Measurements from ENCODE around the gene CD82. TPM values are rescaled to one million over a fixed set of nuclear protein-coding genes. Genes with fewer than 3 reads are reported as not detected.
A peak's percentile ranks its signal among the peaks of the same experiment; 100 is the strongest.
"Not testable (repeated sequence)": the region's sequence is repeated elsewhere in the genome, so short reads cannot be mapped to it uniquely, and the experiment has no call there.

The CD82 gene
- total RNA-seq, 4 donors from 2014 or later, result 77.6 to 155 (median 118) TPM

DNA sequence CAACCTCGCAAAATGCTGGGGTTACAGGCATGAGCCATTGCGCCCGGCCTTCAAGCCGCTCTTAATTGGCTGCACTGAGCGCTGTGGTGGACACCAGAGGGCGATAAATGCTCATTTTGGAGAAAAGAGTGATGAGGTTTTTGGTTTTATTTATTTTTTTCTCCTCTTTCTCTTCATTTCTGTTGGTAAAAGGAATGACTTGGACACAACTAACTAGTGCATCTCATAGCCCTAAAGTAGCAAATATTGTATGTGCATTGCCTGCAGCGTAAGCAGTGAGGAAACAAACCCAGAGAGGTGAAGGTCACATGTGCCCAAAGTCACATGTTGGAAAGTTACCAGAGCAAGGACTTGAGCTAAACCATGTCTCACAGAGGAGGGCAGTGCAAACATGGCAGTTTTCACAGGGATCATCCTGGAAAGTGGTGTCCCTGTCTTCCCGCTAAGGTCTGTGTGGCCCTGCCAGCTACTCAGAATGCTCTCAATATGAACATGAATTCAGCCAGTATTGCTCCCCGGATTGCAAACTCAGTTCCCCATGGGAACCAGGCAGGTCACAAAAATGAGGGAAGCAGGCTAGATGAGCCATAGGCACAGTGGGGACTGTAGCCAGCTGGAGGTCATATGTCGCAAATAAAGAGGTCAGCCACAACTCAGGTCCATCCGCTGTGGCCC lies 8.6 kb upstream of the CD82 start:
- H3K36me3 ChIP-seq, result no peaks in the 10 kb centered on the region
- no peaks in the 10 kb centered on the region for H3K9me3 ChIP-seq
- peaks cover 27% of the 10 kb centered on the region for H3K4me1 ChIP-seq
- TF ChIP-seq POLR2AphosphoS5 (IDR thresholded peaks at IDR 0.05), result no peak
- TF ChIP-seq POLR2A (IDR thresholded peaks at IDR 0.05), result no peak
- TF ChIP-seq EP300 (IDR thresholded peaks at IDR 0.05), result no peak
- TF ChIP-seq, protein P1, sequence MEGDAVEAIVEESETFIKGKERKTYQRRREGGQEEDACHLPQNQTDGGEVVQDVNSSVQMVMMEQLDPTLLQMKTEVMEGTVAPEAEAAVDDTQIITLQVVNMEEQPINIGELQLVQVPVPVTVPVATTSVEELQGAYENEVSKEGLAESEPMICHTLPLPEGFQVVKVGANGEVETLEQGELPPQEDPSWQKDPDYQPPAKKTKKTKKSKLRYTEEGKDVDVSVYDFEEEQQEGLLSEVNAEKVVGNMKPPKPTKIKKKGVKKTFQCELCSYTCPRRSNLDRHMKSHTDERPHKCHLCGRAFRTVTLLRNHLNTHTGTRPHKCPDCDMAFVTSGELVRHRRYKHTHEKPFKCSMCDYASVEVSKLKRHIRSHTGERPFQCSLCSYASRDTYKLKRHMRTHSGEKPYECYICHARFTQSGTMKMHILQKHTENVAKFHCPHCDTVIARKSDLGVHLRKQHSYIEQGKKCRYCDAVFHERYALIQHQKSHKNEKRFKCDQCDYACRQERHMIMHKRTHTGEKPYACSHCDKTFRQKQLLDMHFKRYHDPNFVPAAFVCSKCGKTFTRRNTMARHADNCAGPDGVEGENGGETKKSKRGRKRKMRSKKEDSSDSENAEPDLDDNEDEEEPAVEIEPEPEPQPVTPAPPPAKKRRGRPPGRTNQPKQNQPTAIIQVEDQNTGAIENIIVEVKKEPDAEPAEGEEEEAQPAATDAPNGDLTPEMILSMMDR (IDR thresholded peaks at IDR 0.05), result peak; percentile 67 to 75
- no peaks in the 10 kb centered on the region for H3K27me3 ChIP-seq
- WGBS, result 27% methylated on average over 11 of the region's 11 CpGs
- no peak for DNase-seq (ENCODE audit: low spot score in 2 of 2)
- H3K27ac ChIP-seq, result no peak overlapping the region
- H3K4me3 ChIP-seq, result no peak overlapping the region

GRCh38 chr11:44557464-44557863 lies 8.0 kb upstream of the CD82 start:
- 87% methylated on average over 5 of the region's 5 CpGs for WGBS
- H3K27ac ChIP-seq, result no peak overlapping the region

GRCh38 chr11:44559207-44559939 lies 6.1 kb upstream of the CD82 start:
- Histone ChIP-seq H3K27me3 (no peaks in the 10 kb centered on the region), H3K4me1 (peaks cover 51% of the 10 kb centered on the region), H3K9me3 (no peaks in the 10 kb centered on the region), H3K4me3 (no peak overlapping the region), H3K36me3 (no peaks in the 10 kb centered on the region), H3K27ac (no peak overlapping the region)
- 70% methylated on average over 9 of the region's 9 CpGs for WGBS
- TF ChIP-seq POLR2A (IDR thresholded peaks at IDR 0.05) (no peak), POLR2AphosphoS5 (IDR thresholded peaks at IDR 0.05) (no peak), EP300 (IDR thresholded peaks at IDR 0.05) (no peak)
- TF ChIP-seq, protein P1 (IDR thresholded peaks at IDR 0.05), result no peak
- DNase-seq (ENCODE audit: low spot score in 2 of 2), result no peak

More at GRCh38 chr11:44557464-44557863, 8.0 kb upstream of the CD82 start:
- no peaks in the 10 kb centered on the region for H3K9me3 ChIP-seq
- H3K27me3 ChIP-seq, result no peaks in the 10 kb centered on the region
- H3K4me1 ChIP-seq, result peaks cover 32% of the 10 kb centered on the region
- no peak for DNase-seq (ENCODE audit: low spot score in 2 of 2)
- H3K36me3 ChIP-seq, result no peaks in the 10 kb centered on the region
- H3K4me3 ChIP-seq, result no peak overlapping the region
- no peak for TF ChIP-seq POLR2A (IDR thresholded peaks at IDR 0.05)
- TF ChIP-seq, protein P1 (IDR thresholded peaks at IDR 0.05), result no peak
- TF ChIP-seq EP300 (IDR thresholded peaks at IDR 0.05), result no peak
- no peak for TF ChIP-seq POLR2AphosphoS5 (IDR thresholded peaks at IDR 0.05)

GRCh38 chr11:44559940-44560300 lies 5.5 kb upstream of the CD82 start:
- H3K27me3 ChIP-seq; H3K27ac ChIP-seq; H3K9me3 ChIP-seq; H3K36me3 ChIP-seq; H3K4me3 ChIP-seq; DNase-seq (ENCODE audit: low spot score in 2 of 2): not testable (repeated sequence)
- H3K4me1 ChIP-seq, result peaks cover 56% of the 10 kb centered on the region
- 90% methylated on average over 7 of the region's 7 CpGs for WGBS

DNA sequence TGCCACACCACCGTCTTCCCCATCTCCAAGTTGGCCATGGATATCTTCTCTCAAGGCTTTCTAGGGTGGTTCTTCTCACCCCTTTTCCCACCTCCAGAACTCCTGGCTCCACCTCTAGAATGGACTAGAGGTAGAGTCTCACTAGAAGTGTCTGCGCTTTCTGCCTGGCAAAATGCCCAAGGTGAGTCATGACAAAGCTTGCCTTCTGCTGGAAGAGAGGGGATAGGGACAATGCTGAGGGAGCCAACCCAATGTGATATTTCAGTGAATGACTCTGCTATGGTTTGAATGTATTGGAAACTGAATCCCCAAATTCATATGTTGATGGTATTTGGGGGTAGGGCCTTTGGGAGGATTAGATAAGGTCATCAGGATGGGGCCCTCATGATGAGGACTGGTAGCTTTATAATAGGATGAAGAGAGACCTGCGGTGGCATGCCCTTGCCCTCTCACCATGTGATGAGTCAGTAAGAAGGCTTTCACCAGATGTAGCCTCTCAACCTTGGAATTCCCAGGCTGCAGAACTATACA lies 4.1 kb upstream of the CD82 start:
- Histone ChIP-seq H3K36me3 (no peaks in the 10 kb centered on the region), H3K4me3 (no peak overlapping the region), H3K4me1 (peaks cover 65% of the 10 kb centered on the region), H3K9me3 (no peaks in the 10 kb centered on the region), H3K27me3 (no peaks in the 10 kb centered on the region), H3K27ac (no peak overlapping the region)
- WGBS, result 76% methylated on average over 3 of the region's 3 CpGs
- no peak for DNase-seq (ENCODE audit: low spot score in 2 of 2)
- TF ChIP-seq POLR2A (IDR thresholded peaks at IDR 0.05) (no peak), EP300 (IDR thresholded peaks at IDR 0.05) (no peak), POLR2AphosphoS5 (IDR thresholded peaks at IDR 0.05) (no peak)
- TF ChIP-seq, protein P1 (IDR thresholded peaks at IDR 0.05), result no peak
